GM18498 (cell line): ENCODE data around the gene MRPL27.

Source experiments
- ATAC-seq: cut with Tn5 transposase; IDR thresholded peaks from one replicate; pipeline ENCODE4 v1.9.1; 2021; ENCODE audit warnings: mild to moderate bottlenecking, moderate library complexity; ENCODE audit not compliant: unreplicated experiment

MRPL27 gene

GRCh38 chr17:50361561-50362480, 11.2 kb downstream of the MRPL27 start:
- peak; percentile 56 for ATAC-seq

DNA sequence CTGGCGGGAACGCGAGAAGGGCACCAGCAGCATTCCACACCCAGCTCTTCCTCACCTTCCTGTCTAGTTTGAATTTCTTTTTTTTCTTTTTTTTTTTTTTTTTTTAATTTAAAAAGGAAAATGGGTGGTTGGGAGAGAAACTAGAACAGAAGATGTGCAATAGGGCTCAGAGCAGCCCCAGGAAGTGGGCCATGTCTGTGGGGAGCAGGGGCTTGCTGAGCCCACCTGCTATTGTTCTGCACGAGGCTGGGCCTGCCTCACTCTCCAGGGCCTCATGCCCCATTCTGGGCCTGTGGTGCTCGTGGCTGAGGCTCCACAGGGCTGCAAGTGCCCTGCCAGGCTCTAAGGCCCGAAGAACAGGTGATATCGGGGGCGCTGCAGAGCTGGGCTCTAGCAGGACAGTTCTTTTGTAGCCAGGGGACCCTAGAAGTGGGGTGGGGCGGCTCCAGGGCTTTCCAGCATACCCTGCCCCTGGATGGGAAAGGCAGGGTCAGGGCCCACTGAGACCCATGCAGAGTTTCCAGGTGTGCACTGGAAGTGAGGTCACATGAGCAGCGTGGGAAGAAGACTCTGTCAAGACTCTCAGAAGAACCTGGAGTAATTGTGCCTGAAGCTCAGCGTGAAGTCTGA, 12.4 kb downstream of the MRPL27 start:
- no peak for ATAC-seq

DNA sequence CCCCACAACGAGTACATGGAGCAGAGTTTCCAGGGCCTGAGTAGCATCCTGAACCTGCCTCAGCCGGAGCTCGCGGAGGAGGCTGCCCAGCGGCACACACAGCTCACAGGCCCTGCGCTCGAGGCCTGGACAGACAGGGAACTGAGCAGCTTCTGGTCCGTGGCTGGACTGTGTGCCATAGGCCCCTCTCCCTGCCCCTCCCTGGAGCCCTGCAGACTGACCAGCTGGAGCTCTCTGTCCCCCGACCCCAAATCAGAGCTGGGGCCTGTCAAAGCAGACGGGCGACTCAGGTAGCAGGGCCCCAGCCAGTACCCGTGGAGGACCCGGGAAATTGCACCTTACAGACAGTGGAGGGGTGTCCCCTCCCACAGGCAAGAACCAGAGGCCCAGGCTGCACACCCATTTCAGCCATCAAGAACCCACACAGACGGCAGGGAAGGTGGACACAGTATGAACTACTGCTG, 13.0 kb downstream of the MRPL27 start:
- no peak for ATAC-seq

DNA sequence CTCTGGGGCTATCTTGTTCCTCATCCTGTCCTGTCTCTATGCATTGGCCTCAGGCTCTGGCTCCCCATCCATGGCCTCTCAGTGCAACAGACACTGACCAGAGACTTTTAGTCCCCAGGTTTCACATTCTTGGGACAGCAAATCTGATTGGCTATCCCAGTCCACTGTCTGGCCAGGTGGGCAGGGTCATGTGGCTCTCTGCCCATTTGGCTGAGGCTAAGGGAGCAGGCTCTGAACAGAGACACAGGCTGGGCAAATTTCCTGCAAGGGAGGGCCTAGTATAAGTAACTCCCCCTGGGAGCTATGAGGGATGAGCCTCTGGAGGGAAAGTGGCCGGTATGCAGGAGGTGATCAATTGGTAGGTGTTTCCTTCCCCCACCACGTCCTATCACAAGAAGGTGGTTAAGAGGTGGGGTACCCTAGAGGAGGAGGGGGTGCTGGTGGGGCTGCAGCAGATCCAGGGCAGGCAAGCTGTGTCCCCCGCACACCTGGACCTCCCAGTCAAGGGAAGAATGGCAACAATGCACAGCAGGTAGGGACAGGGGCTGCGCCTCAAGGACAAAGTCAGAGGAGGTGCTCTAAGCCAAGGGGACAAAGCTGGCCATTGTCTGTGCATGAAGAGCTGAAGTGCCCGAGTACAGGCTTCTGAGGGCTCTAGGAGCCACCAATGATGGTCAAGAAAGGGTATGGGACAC, 13.8 kb downstream of the MRPL27 start:
- no peak for ATAC-seq

- ATAC-seq, result no peak
Observed at GRCh38 chr17:50358177-50358576, 14.8 kb downstream of the MRPL27 start.

GRCh38 chr17:50356892-50357510, 16.0 kb downstream of the MRPL27 start:
- no peak for ATAC-seq

GRCh38 chr17:50356418-50356817, 16.6 kb downstream of the MRPL27 start:
- ATAC-seq, result no peak

GRCh38 chr17:50355701-50356341, 17.2 kb downstream of the MRPL27 start:
- ATAC-seq, result no peak

DNA sequence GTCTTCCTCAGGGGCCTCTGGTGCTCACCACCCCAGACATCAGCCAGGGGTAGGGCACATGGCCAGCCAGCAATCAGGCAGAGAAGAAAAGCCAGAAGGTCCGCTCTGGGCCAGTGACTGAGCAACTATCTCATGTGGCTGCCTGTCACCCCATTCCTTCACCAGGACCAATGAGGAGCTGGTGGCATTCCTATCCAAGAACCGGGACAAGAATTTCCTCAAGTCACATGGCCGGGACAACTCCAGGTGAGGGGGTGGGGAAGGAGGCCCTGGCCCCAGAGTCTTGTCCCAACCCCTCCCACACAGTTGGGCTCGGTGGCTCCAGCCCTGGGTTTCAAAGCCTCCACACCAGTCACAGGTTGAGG, 17.7 kb downstream of the MRPL27 start:
- no peak for ATAC-seq

GRCh38 chr17:50354776-50355175, 18.2 kb downstream of the MRPL27 start:
- no peak for ATAC-seq

GRCh38 chr17:50354198-50354597, 18.8 kb downstream of the MRPL27 start:
- no peak for ATAC-seq

GRCh38 chr17:50353600-50354195, 19.3 kb downstream of the MRPL27 start:
- ATAC-seq, result no peak

- ATAC-seq, result no peak
Observed at GRCh38 chr17:50352693-50353599, 20.0 kb downstream of the MRPL27 start.

DNA sequence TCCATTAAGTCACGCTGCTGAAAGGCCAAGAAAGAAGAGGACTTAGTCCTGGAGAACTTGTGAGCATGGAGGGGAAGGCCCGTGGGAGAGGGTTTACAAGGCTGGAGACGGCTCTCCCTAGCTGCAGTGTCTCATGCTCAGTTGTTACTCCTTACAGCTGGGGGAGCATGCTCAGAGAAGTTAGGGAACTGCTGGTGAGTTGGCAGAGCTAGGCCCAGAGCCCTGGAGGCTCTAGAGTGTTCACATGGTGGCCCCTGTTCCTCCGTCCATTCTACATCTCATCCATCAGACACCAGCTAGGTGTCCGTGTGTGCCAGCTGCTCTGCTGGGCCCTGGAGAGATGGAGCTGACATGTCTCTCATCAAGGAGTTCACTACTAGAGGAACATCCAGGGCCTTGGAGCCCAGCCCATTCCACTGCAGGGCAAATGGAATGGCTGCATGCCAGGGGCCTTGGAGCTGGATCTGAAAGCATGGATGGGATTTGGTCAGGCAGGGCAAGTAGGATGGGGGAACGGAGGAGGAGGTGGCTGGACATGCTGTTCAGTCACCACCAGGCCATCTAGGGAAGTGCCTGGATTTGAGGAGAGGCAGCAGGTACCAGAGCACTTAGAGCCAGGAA, 20.8 kb downstream of the MRPL27 start:
- no peak for ATAC-seq

GRCh38 chr17:50350733-50351132, 22.3 kb downstream of the MRPL27 start:
- ATAC-seq, result no peak

DNA sequence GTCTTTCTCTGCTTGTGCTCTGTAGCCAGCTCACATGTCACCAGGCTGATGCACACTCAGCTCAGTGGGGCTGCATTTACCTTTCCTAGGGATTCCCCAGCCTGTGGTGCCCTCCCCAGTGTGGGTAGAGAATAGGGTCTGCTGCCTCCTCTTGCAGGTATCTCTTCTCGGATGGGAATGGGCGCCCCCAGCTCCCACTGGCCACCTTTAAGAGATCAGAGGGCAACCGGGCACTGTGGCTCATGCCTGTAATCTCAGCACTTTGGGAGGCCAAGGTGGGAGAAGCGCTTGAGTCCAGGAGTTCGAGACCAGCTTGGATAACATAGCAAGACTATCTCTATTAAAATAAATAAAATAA, 23.8 kb downstream of the MRPL27 start:
- ATAC-seq, result no peak

DNA sequence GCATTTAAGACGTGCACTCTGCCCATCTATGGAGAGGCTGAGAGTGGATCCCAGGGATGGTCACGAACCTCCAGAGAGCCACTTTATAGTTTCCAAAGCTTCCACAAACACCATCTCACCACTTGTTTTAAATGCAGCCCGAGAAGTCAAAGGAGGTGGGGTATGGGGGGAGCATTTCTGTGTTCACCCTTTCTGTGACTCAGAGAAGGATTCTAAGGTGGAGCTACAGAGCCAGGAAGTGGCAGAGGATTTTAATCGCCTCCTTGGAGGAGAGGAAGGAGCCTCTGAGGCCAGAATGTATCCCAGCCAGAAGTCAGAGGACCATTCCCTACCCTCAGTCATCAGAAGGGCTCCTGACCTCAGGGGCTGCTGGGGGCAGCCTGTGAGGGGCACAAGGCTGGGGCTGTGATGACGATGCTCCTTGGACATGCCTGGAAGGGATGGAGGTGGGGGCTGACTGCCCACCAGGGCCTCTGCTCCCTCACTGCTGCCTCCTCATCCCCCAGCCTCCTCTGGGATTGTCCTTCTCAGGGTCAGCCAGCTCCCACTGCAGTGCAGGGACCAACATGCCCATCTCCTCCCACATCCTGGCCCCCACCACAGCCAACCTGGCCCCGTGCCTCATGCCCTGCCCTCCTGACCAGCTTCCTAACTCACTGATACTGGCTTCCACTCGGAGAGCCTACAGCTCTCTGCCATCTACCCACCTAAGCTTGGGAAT, 24.3 kb downstream of the MRPL27 start:
- ATAC-seq, result no peak

DNA sequence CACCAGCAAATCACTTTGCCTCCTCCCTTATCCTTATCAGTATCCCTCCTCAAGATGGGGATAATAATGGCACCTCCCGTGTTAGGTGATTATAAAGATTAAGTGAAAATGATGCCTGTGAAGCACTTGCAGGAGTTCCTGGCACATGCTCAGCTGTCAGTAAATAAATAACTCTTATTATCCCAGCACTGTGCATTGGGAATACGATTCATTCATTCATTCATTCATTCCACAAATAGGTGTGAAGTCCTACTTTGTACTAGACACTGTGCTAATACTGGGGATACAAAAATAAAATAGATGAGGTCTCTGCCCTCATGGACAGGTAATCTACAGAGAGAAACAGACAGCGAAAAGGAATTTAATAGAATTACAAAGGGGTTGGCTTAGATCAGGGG, 25.1 kb downstream of the MRPL27 start:
- ATAC-seq, result no peak
